ENCODE results near the gene LENG8. TPM values are rescaled to one million over a fixed set of nuclear protein-coding genes. Genes with fewer than 3 reads are reported as not detected.
"Not testable (repeated sequence)": the region's sequence is repeated elsewhere in the genome, so short reads cannot be mapped to it uniquely, and the experiment has no call there.

Gene LENG8
- total RNA-seq, 1 experiment from 2014 or later = 9.0 TPM

DNA sequence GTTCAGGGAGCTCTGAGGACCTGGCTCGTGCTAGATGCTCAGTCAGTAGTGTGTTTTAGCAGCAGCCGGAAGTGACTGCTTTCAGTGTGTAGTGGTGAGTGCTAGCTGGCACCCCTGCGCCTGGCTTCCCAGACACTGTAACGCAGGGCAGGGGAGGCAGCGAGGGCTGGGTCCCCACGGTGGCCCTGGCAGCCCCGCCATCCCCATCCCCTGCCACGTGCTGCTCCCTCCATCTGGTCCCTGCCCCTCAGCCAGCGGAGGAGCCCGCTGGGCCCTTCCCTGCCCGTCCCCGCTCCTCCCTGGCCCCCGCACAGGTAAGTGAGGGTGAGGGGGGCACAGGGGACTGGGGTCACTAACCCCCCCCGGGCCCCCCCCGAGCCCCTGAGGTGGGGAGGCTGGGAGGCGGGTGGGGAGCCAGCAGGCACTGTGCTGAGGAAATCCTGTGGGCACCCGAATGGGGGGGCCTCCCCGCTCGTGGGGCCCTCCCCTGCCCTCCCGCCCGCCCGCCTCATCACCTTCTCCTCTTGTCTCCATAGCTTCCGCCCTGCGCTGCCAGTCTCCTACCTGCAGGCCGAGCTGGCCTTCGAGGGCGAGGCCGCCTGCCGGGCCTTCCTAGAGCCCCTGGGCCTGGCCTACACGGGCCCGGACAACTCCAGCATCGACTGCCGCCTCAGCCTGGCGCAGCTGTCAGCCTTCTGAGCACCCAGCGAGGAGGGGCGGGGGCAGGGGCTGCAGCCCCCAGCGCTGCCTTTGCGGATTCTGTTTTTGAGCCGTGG, 11.4 kb downstream of the LENG8 start:
- DNase-seq (ENCODE audit: low read depth) = no peak

DNA sequence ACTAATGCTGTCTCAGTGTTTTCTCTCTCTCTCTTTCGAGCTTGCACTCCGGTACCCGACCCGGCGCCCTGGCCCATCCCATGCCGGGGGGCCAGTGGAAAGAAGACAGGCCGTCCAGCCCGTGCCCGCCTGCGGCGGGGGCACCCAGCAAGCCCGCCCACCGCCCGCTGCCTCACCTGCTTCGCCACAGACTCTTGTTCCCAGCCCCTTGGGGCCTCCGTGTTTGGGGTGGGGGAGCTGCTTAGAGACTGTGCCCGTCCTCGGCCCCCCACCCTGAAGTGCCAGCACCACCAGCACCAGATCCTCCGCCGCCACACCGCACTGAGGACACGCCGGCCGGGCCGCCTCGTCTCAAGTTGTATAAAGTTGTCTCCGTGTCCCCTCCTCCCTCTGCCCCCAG, 12.2 kb downstream of the LENG8 start:
- DNase-seq (ENCODE audit: low read depth) = no peak

DNA sequence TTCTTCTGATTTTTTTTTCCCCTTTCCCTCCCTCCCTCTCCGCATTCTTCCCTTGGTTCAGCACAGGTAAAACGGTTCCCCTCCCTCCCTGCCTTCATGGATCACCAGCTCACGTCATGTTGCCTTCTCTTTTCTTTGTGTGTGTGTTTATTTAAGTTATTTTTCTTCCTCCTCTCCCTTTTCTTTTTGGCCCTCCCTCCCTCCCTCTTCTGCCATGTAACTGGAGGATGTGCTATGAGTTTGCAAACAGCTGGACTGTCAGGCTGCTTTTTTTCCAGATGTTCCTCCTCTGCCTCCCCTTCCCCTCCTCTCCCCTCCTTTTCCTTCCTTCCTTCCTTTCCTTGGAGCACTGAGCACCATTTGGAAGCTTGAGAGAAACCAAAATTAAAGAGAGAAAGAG, 12.6 kb downstream of the LENG8 start:
- no peak for DNase-seq (ENCODE audit: low read depth)

DNA sequence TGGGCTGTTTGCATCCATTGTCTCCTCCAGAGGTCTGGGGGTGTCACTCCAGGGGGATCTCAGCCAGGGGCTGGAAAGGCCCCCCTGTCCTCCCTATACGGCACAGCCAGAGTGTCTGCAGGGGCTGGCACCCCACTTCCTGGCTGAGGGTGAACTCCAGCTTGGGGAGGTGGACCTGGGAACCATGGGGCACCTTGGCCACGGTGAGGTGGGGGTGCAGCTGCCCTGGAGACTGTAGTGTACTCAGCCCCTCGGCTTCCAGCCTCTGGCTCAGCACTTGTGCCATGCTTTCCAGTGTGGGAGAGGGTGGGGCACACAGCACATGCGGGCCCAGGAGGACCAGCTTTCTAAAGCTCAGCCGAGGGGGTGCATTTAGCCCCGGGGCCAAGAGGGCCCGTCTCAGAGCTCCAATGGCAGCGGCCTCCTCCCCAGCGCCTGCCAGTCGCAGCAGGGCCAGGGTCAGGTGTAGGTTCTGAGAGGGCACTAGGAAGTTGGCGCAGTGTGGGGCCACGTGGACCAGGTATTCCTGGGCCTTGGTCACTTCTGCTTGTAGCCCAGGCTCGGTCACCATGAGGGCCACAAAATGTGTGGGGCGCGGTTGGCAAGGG, 13.2 kb downstream of the LENG8 start:
- no peak for DNase-seq (ENCODE audit: low read depth)

DNA sequence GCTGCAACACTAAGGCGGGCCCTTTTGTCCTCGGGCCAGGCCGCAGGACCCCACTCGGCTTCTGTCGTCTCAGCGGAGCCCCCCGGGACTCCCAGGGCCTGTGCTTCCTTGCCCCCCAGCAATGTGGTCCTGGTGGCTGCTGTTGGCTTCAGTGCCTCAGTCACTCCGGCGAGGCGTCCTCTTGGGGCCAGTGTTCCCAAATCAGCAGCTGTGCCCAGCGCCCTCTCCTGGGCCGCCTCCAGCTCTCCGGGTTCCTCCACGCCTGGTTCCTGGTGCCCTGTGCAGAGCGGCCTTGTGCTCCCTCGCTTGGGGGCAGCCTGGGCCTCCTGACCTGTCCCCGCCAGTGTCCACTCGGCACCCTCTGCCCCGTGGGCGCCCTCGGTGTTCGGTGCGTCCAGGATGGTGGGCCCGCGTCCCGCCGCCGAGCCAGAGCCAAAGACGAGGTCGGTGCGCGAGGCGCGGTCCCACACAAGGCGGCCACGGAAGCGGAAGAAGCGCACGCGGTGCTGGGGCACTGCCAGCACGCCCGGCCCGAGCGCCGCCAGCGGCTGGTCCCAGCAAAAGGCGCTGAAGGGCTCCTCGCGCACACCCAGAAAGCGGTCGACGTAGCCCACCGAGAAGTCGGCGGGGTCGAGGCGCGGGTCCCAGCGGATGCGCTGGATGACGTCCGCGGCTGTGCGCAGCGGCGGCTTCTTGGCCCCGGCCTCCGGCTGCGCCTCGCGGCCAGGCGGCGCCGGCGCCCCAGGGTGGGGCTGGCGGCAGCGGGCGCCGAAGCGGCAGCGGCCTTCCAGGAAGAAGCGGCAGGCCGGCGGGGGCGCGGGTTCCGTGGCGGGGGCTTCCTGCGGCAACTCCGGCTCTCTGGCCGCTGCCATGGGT, 13.9 kb downstream of the LENG8 start:
- peak; percentile 83 for DNase-seq (ENCODE audit: low read depth)

DNA sequence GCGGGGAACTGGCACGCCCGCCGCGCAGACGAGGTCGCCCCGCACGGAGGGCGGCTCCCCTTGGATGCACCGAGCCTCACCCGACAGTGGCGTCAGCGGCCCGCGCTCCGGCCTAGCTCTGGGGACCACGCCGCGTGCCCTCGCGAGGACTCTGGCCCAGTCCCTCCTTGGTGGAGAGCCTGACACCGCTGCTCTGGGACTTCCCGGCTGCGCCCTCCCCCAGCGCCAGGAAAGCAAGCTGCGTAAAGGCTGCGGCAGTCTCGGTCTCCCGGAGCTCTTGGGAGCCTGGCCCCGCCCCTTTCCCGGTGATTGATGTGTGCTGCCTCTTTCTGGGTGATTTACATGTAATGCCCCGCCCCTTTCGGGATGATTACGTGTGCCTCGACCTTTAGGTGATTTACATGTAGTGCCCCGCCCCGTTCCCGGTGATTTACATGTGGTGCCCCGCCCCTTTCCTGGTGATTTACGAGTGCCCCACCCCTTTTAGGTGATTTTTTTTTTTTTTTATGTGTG, 14.6 kb downstream of the LENG8 start, which contains the start of gene LENG9:
Gene LENG9 (minus strand): TSS at position 248 of the 513 bp plus-strand sequence. CDS start 252 bp downstream, outside the sequence.
- DNase-seq (ENCODE audit: low read depth) = peak; percentile 98

DNA sequence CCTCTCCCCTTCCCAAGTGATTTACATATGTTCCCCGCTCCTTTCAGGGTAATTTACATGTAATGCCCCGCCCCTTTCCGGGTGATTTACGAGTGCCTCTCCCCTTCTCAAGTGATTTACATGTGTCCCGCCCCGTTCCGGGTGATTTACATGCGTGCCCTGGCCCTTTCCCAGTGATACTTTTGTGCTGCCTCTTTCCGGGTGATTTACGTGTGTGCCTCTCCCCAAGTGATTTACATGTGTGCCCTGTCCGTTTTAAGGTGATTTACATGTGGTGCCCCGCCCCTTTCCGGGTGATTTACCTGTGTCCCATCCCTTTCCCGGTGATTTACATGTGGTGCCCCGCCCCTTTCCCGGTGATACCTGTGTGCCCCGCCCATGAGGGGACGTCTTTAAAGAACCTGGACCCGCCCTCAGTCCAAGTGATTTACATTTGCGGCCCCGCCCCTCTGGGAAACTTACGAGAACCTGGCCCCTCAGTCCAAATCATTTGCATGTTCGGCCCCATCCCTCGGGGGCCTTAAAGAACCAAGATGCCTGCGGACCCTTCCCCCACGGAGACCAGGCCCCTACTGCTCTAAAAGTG, 15.1 kb downstream of the LENG8 start:
- peak; percentile 80 for DNase-seq (ENCODE audit: low read depth)

DNA sequence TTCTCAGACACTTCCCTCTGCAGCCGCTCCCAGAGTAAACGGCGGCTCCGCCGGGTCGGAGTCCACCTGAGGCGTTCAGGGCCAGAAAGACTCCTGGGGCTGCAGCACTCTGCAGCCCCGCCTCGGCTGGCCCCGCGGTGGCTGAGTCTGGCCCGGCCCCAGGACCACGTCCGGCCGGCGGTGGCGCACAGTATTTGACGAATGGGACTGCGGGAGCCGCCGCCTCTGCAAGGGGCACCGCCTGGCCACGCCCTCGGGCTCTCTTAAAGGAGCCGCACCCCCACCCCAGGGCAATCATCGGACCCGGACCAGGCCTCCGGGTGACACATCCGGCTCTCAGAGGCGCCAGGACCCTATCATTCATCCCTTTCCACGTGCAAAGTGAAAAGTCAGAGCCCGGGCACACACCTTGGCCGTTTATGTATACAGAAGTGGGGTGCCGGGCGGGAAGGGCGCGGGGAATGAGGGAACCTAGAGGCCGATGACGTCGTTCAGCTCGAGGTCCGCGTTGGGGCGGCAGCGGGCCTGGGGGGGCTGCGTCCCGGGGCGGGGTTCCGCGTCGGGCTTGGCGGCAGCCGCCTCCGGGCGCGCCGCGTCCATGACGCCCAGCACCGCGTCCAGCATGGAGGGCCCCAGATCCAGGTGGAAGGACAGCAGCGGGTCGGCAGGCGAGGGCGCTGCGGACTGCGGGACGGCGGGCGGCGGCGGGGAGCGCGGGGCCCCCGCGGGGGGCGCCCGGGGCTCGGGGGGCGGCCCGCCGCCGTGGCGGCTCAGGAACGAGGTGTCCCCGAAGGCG, 15.8 kb downstream of the LENG8 start:
- DNase-seq (ENCODE audit: low read depth) = peak; percentile 90

DNA sequence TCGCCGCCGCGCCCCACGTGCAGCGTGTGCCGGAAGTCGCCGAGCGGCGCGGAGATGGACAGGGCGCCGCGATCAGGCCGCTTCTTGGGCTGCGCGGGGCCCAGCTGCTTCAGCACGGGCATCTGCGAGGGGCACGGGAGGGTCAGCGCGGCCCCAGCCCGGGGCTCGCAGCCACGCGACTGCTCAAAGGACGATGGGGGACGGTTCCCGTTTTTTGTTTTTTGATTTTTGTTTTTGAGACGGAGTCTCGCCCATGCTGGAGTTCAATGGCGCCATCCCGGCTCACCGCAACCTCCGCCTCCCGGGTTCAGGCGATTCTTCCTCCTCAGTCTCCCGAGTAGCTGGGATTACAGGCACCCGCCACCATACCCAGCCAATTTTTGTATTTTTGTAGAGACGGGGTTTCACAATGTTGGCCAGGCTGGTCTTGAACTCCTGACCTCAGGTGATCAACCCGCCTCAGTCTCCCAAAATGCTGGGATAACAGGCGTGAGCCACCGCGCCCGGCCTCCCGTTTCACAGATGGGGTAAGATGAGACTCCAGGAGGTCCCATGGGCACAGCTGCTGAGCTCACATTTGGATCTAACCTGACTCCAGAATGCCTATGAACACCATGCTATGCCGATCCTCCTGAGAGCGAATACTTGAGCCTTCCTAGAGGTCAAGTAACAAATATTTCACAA, 16.6 kb downstream of the LENG8 start:
- no peak for DNase-seq (ENCODE audit: low read depth)

DNA sequence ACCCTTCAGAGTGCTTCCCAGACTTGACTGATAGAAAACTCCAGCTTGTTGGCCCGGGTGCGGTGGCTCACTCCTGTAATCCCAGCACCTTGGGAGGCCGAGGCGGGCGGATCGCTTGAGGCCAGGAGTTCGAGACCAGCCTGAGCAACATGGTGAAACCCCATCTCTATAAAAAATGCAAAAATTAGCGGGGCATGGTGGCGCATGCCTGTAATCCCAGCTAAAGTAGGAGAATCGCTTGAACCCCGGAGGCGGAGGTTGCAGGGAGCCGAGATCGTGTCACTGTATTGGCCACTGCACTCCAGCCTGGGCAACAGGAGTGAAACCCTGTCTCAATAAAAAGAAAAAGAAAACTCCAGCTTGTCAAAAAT, 17.1 kb downstream of the LENG8 start:
- DNase-seq (ENCODE audit: low read depth) = not testable (repeated sequence)

DNA sequence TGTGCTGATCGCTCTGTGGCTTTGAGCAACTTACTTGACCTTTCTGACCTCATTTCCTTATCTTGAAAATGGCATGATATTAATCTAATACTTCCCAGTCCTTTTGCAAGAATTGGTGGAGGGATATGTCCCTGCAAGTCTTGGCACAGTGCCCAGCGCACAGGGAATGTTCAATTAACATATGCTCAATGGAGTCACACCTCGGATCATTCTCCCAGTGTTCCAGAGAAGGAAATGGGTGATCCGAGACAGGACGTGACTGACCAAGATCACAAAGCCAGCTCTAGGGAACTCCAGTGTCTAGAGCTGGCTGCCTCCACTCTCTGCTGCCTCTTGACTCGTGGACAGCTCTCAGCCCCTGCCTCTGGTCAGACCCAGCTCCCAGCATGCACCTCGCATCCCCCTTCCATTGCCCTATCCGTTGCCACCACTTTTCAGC, 20.5 kb downstream of the LENG8 start:
- DNase-seq (ENCODE audit: low read depth) = no peak

DNA sequence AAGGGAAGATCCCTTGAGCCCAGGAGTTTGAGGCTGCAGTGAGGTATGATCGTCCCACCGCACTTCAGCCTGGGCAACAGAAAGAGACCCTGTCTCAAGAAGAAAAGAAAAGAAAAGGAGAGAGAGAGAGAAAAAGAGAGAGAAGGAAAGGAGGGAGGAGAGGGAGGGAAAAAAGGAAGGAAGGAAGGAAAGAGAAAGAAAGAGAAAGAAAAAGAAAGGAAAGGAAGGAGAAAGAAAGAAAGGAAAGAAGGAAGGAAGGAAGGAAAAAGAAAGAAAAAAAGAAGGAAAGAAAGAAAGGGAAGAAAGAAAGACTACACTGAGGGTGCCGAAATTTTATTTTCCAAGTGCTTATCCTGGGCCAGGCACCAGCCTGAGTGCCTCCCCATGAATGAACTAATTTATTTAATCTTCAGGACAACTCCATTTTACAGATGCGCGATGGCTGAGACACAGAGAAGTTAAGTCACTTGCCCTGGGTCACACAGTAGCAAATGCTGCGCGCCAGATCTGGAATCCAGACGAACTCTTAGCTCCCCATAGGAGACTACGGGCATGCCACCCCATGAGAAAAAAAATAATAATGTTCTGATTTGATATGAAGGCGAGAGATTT, 21.4 kb downstream of the LENG8 start:
- DNase-seq (ENCODE audit: low read depth) = no peak

DNA sequence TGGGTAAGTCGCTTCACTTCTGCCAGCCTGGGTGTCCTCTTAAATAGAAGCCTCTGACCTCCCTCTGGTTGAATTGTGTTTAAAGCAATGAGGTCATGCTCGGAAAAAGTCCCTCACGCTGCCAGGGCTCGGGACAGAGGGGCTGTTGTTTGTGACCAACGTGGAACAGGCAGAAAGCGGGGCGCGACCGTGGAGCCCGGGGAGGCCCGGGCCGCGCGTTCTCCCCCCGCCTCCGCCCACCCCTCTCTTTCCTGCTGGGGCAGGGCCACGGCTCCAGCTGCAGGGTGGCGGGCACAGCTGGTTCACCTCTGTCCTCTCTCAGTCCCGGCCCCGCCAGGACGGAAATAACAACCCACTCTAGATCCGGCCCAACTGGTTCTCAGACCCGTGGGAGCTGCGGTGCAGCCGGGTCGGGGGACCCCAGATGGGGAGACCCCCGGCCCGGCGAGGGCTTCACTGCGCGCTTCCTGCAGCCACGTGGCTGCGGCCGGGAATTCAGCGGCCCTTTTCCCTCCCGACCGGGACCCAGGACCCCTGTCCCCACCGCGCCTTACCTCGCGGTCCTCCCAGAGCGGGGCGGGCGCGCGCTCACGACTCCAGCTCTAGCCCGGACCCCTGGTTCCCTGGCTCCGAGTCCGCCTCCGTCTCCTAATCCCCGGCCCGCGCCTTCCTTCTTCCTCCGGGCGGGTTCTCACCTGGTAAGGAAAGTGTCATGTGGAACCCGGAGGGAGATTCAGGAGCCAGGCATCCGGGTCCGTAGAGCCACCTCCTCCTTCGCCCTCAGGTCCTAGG, 22.2 kb downstream of the LENG8 start:
- peak; percentile 48 for DNase-seq (ENCODE audit: low read depth)

DNA sequence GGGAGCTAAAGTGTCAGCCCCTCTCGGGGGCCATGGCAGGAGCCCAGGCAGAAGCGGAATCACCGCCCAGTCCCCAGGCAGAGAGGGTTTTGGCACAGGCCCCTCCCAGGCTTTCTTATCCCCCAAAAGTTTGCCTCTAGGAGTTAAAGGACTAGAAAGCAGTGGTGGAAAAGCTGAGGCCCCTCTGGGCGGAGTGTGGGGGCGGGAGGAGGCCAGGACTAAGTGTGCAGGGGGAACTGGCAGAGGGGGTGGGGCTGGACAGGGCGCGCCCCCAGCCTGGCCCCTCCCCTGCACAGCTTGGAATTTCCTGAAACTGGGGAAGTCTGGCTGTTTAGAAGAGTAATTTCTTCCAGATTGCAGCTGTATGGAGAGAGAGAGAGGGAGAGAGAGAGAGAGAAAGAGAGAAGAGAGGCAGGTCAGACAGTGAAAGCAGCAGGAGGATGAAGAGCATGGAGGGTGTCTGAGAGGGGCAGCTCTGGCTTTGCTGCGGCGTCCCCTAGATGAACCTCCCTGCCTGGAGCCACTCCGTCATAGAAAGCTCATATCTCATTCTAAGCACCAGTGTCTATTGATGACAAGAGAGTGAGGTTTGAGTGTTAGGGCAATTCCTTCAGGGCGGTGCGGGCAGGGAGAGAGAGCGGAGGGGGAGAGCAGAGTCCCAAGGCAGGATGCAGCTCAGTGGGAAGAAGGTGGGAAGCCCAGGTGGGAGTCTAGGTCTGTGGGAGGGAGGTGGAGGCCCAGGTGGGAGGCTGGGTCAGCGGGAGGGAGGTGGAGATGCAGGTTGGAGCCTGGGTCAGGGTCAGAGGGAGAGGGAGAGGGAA, 24.3 kb downstream of the LENG8 start, which contains the start of gene CDC42EP5:
Gene CDC42EP5 (minus strand): TSS at position 226 of the 821 bp plus-strand sequence. CDS start 7,749 bp downstream, outside the sequence.
- peak; percentile 85 for DNase-seq (ENCODE audit: low read depth)

DNA sequence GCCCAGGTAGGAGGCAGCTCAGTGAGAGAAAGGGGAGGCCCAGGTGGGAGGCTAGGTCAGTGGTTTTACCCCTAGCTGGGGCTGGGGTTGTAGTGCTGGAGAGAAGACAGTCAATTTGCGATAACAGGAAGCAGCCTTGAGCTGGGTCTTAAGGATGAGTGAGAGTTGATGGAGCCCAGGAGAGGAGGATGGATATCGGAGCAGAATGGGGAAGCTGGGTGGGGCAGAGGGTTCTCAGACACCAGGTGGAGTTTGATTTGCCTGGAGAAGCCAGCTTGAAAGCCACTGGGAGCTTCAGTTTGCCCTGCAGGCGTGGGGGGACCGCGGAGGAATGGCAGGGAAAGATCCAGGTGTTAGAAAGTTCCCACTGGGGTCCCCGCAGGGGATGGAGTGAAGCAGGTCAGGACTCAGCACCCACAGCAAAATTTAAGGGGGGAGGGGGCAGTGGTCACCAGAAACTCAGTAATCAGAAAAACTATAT, 24.9 kb downstream of the LENG8 start:
- DNase-seq (ENCODE audit: low read depth) = no peak

DNA sequence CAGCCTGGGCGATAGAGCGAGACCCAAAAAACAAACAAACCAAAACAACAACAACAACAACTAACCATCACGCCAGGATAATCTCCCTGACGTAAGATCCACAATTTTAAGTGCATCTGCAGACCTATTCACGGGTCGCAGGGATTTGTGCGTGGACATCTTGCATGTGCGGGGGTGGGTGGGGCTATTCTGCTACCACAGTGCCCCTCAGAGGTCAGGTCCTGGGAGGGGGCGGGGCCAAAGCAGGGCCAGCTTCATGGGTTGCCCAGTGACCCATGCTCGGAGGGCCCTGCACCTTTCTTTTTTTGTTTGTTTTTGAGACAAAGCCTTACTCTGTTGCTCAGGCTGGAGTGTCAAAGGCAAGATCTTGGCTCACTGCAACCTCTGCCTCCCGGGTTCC, 26.7 kb downstream of the LENG8 start:
- no peak for DNase-seq (ENCODE audit: low read depth)

DNA sequence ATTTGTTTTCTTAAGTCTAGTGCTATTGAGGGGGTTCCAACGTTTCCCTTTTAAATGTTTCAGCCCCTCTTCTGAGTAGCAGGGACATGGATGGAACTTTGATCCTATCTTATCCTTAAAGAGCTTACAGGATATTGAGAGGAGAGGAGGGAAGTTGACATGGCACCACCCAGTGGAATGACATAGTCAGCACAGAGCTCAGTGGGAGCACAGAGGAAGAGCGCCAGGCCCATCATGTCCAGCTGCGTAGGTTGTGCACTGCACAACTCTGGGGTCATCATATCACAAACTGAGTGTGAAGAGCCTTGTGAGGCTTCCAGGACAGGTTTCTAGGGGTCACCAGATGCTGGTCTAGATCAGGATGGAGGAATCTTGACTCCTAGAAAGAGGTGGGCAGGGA, 28.7 kb downstream of the LENG8 start:
- no peak for DNase-seq (ENCODE audit: low read depth)
